GM12878 (cell line): ENCODE measurements around the gene CEP76. TPM values are rescaled to one million over a fixed set of nuclear protein-coding genes. Genes with fewer than 3 reads are reported as not detected.

Source experiments
- ATAC-seq: fragments of 200-7000 bp; cut with Tn5 transposase; 3 replicates; pipeline ENCODE4 v1.9.1; 2020; ENCODE audit warnings: mild to moderate bottlenecking, moderate library complexity
- BruUV-seq: library from RNA; stranded (reverse); fragments of 400-500 nt; replicated peaks from 2 replicates; lab custom pipeline; 2021; lab: Mats Ljungman, UMichigan
- CTCF ChIA-PET: fragments of 300-600 bp; sonication (Branson Sonifier 250); formaldehyde crosslinking; extraction: SDS; loops from one replicate; lab custom pipeline; 2021; ENCODE audit warnings: inconsistent platforms; lab: Yijun Ruan, JAX
- POLR2A ChIA-PET: fragments of 350-600 bp; formaldehyde crosslinking; extraction: SDS; loops from one replicate; lab custom pipeline; 2021; ENCODE audit warnings: inconsistent platforms; lab: Charles Lee
- RAD21 ChIA-PET: fragments of 300-600 bp; sonication (Branson Sonifier 250); formaldehyde crosslinking; loops from one replicate; lab custom pipeline; 2023; ENCODE audit warnings: antibody characterized with exemption; ENCODE audit not compliant: unreplicated experiment; lab: Charles Lee
- SMC1A ChIA-PET: fragments of 300-600 bp; sonication (Branson Sonifier 250); formaldehyde crosslinking; loops from one replicate; lab custom pipeline; 2023; ENCODE audit not compliant: unreplicated experiment, uncharacterized antibody; lab: Charles Lee
- DNase-seq: peaks from one replicate; pipeline ENCODE4 v3.0.0-alpha.2; 2011; ENCODE audit warnings: low read depth, low spot score
- FAIRE-seq: peaks from 3 replicates; lab custom pipeline; 2011; peaks lifted over from hg19 to GRCh38; lab: Jason Lieb, UNC
- H2AFZ ChIP-seq: 2 replicates; pipeline ENCODE4 v1.6.0; 2011; ENCODE audit warnings: low read depth, low read length, control low read depth; ENCODE audit not compliant: control insufficient read depth
- H3K27ac ChIP-seq: 2 replicates; pipeline ENCODE4 v1.5.1; 2011; ENCODE audit warnings: control low read depth; ENCODE audit not compliant: control insufficient read depth, insufficient read depth
- H3K27me3 ChIP-seq, 2 experiments: replicated peaks in 1 of 2; 2 replicates each; pipeline versions ENCODE4 v1.6.0 to v1.6.1; 2011; ENCODE audit warnings: low read length in 1 of 2; ENCODE audit not compliant: control insufficient read depth in 2 of 2, insufficient read depth in 2 of 2
- H3K36me3 ChIP-seq, 2 experiments: 2 replicates each; pipeline ENCODE4 v1.5.1; 2011; ENCODE audit warnings: low read length in 1 of 2; ENCODE audit not compliant: control insufficient read depth in 2 of 2, insufficient read depth in 2 of 2
- H3K4me1 ChIP-seq: 2 replicates; pipeline ENCODE4 v1.6.1; 2011; ENCODE audit warnings: mild to moderate bottlenecking, low read length, moderate library complexity, mixed read lengths; ENCODE audit not compliant: control insufficient read depth, insufficient read depth
- H3K4me2 ChIP-seq: 2 replicates; pipeline ENCODE4 v1.6.0; 2011; ENCODE audit warnings: control low read depth; ENCODE audit not compliant: control insufficient read depth, insufficient read depth
- H3K4me3 ChIP-seq: fragments of 200-600 bp; sonication (generic); 2 replicates; pipeline ENCODE4 v1.5.1; 2016
- H3K79me2 ChIP-seq: 2 replicates; pipeline ENCODE4 v1.6.0; 2011; ENCODE audit warnings: low read length; ENCODE audit not compliant: control insufficient read depth, insufficient read depth
- H3K9ac ChIP-seq: 2 replicates; pipeline ENCODE4 v1.8.0; 2011; ENCODE audit warnings: low read length, control low read depth, mixed read lengths; ENCODE audit not compliant: control insufficient read depth, insufficient read depth
- H3K9me3 ChIP-seq: replicated peaks from 3 replicates; pipeline ENCODE4 v1.5.1; 2011; ENCODE audit warnings: mild to moderate bottlenecking, low read length; ENCODE audit not compliant: control insufficient read depth, insufficient read depth
- H4K20me1 ChIP-seq: 2 replicates; pipeline ENCODE4 v1.6.0; 2011; ENCODE audit not compliant: control insufficient read depth, insufficient read depth
- BCL3 ChIP-seq: IDR thresholded peaks from 2 replicates; pipeline ENCODE4 v1.6.1; 2011; ENCODE audit warnings: borderline replicate concordance, low read depth, mild to moderate bottlenecking, moderate library complexity, low read length; ENCODE audit not compliant: insufficient read depth, poor library complexity, severe bottlenecking
- CREB1 ChIP-seq: IDR thresholded peaks from 2 replicates; pipeline ENCODE4 v1.6.1; 2012; ENCODE audit warnings: low read depth, mild to moderate bottlenecking, inconsistent platforms
- CREM ChIP-seq: IDR thresholded peaks from 2 replicates; pipeline ENCODE4 v1.6.1; 2014; ENCODE audit warnings: antibody characterized with exemption, low read depth
- E2F8 ChIP-seq: fragments of 450-650 bp; IDR thresholded peaks from 2 replicates; pipeline ENCODE4 v1.6.1; 2018; ENCODE audit warnings: mild to moderate bottlenecking, low read depth, moderate library complexity; ENCODE audit not compliant: partially characterized antibody
- ELK1 ChIP-seq: IDR thresholded peaks from 2 replicates; pipeline ENCODE4 v1.6.1; 2012; ENCODE audit warnings: low read depth, low read length, improper control_type of control experiment
- IRF3 ChIP-seq: fragments of 450-650 bp; IDR thresholded peaks from 2 replicates; pipeline ENCODE4 v1.6.1; 2014; ENCODE audit warnings: mild to moderate bottlenecking
- KAT2A ChIP-seq: conservative IDR thresholded peaks from 2 replicates; pipeline ENCODE4 v1.6.1; 2011; ENCODE audit warnings: low read depth, low read length; ENCODE audit not compliant: control insufficient read depth
- KDM1A ChIP-seq: fragments of 200-600 bp; sonication (generic); IDR thresholded peaks from 2 replicates; pipeline ENCODE4 v1.6.1; 2016; ENCODE audit warnings: borderline replicate concordance
- LARP7 ChIP-seq: fragments of 450-650 bp; IDR thresholded peaks from 2 replicates; pipeline ENCODE4 v1.6.1; 2017; ENCODE audit warnings: mild to moderate bottlenecking
- MAX ChIP-seq: IDR thresholded peaks from 2 replicates; pipeline ENCODE4 v1.6.1; 2012; ENCODE audit warnings: low read depth, low read length, improper control_type of control experiment
- NFYB ChIP-seq: IDR thresholded peaks from 2 replicates; pipeline ENCODE4 v1.6.1; 2011; ENCODE audit warnings: low read depth, mild to moderate bottlenecking, low read length, improper control_type of control experiment, moderate library complexity; ENCODE audit not compliant: insufficient read depth
- SIN3A ChIP-seq: IDR thresholded peaks from 2 replicates; pipeline ENCODE4 v1.6.1; 2012; ENCODE audit warnings: low read depth, low read length, improper control_type of control experiment
- SKIL ChIP-seq: fragments of 450-650 bp; IDR thresholded peaks from 2 replicates; pipeline ENCODE4 v1.6.1; 2017; ENCODE audit warnings: mild to moderate bottlenecking, low read depth, inconsistent platforms; ENCODE audit not compliant: poor library complexity, severe bottlenecking
- SP1 ChIP-seq: IDR thresholded peaks from one replicate; pipeline ENCODE4 v1.6.1; 2011; ENCODE audit warnings: low read depth, low read length
- TARDBP ChIP-seq: IDR thresholded peaks from 2 replicates; pipeline ENCODE4 v1.6.1; 2016; ENCODE audit warnings: borderline replicate concordance
- WGBS: methylation state at CpG from one replicate; pipeline ENCODE4 v1.1.6; 2016; ENCODE audit warnings: low lambda C conversion rate; ENCODE audit not compliant: insufficient replicate concordance, insufficient coverage; ENCODE audit errors: missing lambda C conversion rate; 5-methylcytosine and 5-hydroxymethylcytosine counted together
- in situ Hi-C: fragments of 300-500 bp; cut with MboI; formaldehyde crosslinking; loops from 9 replicates; pipeline ENCODE4 v1.14.3; 2018; ENCODE audit warnings: mixed read lengths
- intact Hi-C: fragments of 100-400 bp; cut with micrococcal nuclease; formaldehyde crosslinking; loops from one replicate; pipeline ENCODE4 v1.14.2; 2022; ENCODE audit not compliant: unreplicated experiment
- polyA plus RNA-seq, 11 experiments: library from polyadenylated mRNA; depleted of rRNA in 4 of 11; unstranded in 6 of 11; stranded (reverse) in 5 of 11; fragments of >200 nt; fragmentation: Nextera tagmentation in 4 of 11; fragmentation: Illumina TruSeq in 1 of 11; extraction: Ambion mirVana in 4 of 11; extraction: Trizol in 1 of 11; gene quantifications; 1 replicate in 1 of 11; 2 replicates in 10 of 11; pipeline versions ENCODE4 v1.2.1 to v1.2.3, GENCODE V29; 2011 to 2016; ENCODE audit warnings: inconsistent platforms in 2 of 11, missing spikeins in 2 of 11, low read depth in 1 of 11
- total RNA-seq, 4 experiments: library from RNA; depleted of rRNA in 3 of 4; stranded (reverse); fragments of >200 nt in 3 of 4; fragmentation: Illumina TruSeq in 1 of 4; extraction: Trizol in 1 of 4; gene quantifications; 2 replicates each; pipeline versions ENCODE4 v1.2.1 to v1.2.3, GENCODE V29; 2013 to 2021

CEP76 gene
- total and polyA plus RNA-seq, 10 of the 15 experiments (the other 5 are each of a cell fraction or from before 2014, with no cell fraction given), result 3.9 to 14.9 (median 13.2) TPM

- FAIRE-seq (no peak), ATAC-seq (no peak), DNase-seq (no peak)
- Histone ChIP-seq H3K4me3 (no peak overlapping the region), H3K79me2 (no peaks in the 10 kb centered on the region), H4K20me1 (no peaks in the 10 kb centered on the region), H3K27me3 (no peaks in the 10 kb centered on the region), H3K9ac (no peak overlapping the region), H2AFZ (no peak overlapping the region), H3K36me3 (no peaks in the 10 kb centered on the region), H3K27ac (no peak overlapping the region), H3K9me3 (no peaks in the 10 kb centered on the region), H3K4me1 (peaks cover 10% of the 10 kb centered on the region), H3K4me2 (no peak overlapping the region)
- 93% methylated on average over 4 of the region's 4 CpGs for WGBS
- SMC1A ChIA-PET, result interaction anchor here (1.3 to 2.3 kb wide), 2 partner anchors 93 to 142 kb away, joined by 3 to 6 read pairs; no protein-coding TSS in a partner anchor
- BruUV-seq, result no TSS peak
- RAD21 ChIA-PET, result no interaction called here
- POLR2A ChIA-PET, result no interaction called here
- in situ Hi-C loops (no loop called here), intact Hi-C loops (no loop called here)
- CTCF ChIA-PET, result interaction anchor here (1.1 to 1.4 kb wide), 3 partner anchors 14 to 135 kb away, joined by 3 to 4 read pairs (median 4); no protein-coding TSS in a partner anchor
- TF ChIP-seq SKIL (no peak), KDM1A (no peak), NFYB (no peak), KAT2A (no peak), E2F8 (no peak), BCL3 (no peak), CREB1 (no peak), IRF3 (no peak), SIN3A (no peak), CREM (no peak), LARP7 (no peak), TARDBP (no peak), SP1 (no peak), ELK1 (no peak), MAX (no peak)
Measured at GRCh38 chr18:12751891-12752290, 49.4 kb upstream of the CEP76 start.
